ENCODE results near the gene ITFG1.
"Not testable (repeated sequence)": the region's sequence is repeated elsewhere in the genome, so short reads cannot be mapped to it uniquely, and the experiment has no call there.

Gene ITFG1

GRCh38 chr16:47141773-47142485, 318.9 kb downstream of the ITFG1 start:
- TF ChIP-seq MYC (IDR thresholded peaks at IDR 0.05; ENCODE audit: low read depth, low read length) (no peak), CTCF (IDR thresholded peaks at IDR 0.05; ENCODE audit: low read depth, low read length) (peak; percentile 97)
- TF ChIP-seq, protein P1, sequence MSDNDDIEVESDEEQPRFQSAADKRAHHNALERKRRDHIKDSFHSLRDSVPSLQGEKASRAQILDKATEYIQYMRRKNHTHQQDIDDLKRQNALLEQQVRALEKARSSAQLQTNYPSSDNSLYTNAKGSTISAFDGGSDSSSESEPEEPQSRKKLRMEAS (IDR thresholded peaks at IDR 0.05; ENCODE audit: low read depth, low read length), result peak; percentile 47; the same call in 1 of the 2 replicates
- peak; percentile 91 for DNase-seq (ENCODE audit: low read depth)
- H3K4me3 ChIP-seq (ENCODE audit: low read depth, low read length), result peak overlapping the region; percentile 66

DNA sequence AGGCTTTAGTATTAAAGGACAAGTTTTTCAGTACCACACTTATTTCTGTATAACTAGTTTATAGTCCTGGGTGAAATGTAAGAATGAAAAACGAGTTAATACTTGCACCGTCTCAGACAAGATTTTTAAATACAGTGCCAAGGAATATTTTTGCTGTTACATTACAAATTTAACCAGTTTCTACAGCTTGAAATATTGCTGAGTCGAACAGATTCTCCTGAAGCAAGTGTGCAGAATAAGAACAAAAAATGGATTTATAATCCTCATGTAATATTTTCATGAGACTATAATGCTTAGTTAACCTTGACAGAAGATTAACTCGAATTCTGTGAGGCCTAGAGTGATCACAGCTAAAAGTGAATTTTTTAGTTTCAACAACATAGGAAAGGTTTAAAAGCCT, 320.2 kb downstream of the ITFG1 start:
- TF ChIP-seq POLR2A (IDR thresholded peaks at IDR 0.05; ENCODE audit: extremely low read depth, insufficient read length) (no peak), MYC (IDR thresholded peaks at IDR 0.05; ENCODE audit: low read depth, low read length) (no peak), CTCF (IDR thresholded peaks at IDR 0.05; ENCODE audit: low read depth, low read length) (no peak)
- TF ChIP-seq, protein P1 (IDR thresholded peaks at IDR 0.05; ENCODE audit: low read depth, low read length), result no peak
- DNase-seq (ENCODE audit: low read depth), result no peak
- H3K4me3 ChIP-seq (ENCODE audit: low read depth, low read length), result no peak overlapping the region

GRCh38 chr16:47139561-47140185, 321.2 kb downstream of the ITFG1 start:
- H3K4me3 ChIP-seq (ENCODE audit: low read depth, low read length), result no peak overlapping the region
- no peak for DNase-seq (ENCODE audit: low read depth)
- no peak for TF ChIP-seq CTCF (IDR thresholded peaks at IDR 0.05; ENCODE audit: low read depth, low read length)
- no peak for TF ChIP-seq POLR2A (IDR thresholded peaks at IDR 0.05; ENCODE audit: extremely low read depth, insufficient read length)
- TF ChIP-seq, protein P1 (IDR thresholded peaks at IDR 0.05; ENCODE audit: low read depth, low read length), result no peak
- TF ChIP-seq MYC (IDR thresholded peaks at IDR 0.05; ENCODE audit: low read depth, low read length), result no peak

DNA sequence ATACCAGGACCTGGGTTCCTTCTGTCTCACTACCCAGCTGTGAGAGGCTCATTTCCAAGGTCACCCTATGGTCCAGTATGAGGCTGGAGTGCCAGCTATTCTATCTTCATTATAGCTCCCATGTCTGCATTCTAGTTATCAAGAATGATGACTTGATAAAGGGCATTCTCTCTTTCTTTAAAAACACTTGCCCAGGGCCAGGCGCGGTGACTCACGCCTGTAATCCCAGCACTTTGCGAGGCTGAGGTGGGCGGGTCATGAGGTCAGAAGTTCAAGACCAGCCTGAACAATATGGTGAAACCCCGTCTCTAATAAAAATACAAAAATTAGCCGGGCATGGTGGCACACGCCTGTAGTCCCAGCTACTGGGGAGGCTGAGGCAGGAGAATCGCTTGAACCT, 322.9 kb downstream of the ITFG1 start:
- DNase-seq (ENCODE audit: low read depth), result peak; percentile 34
- not testable (repeated sequence) for H3K4me3 ChIP-seq (ENCODE audit: low read depth, low read length)

GRCh38 chr16:47136099-47136842, 324.6 kb downstream of the ITFG1 start:
- DNase-seq (ENCODE audit: low read depth), result peak; percentile 61
- TF ChIP-seq MYC (IDR thresholded peaks at IDR 0.05; ENCODE audit: low read depth, low read length) (no peak), CTCF (IDR thresholded peaks at IDR 0.05; ENCODE audit: low read depth, low read length) (no peak), POLR2A (IDR thresholded peaks at IDR 0.05; ENCODE audit: extremely low read depth, insufficient read length) (no peak)
- TF ChIP-seq, protein P1 (IDR thresholded peaks at IDR 0.05; ENCODE audit: low read depth, low read length), result no peak
- H3K4me3 ChIP-seq (ENCODE audit: low read depth, low read length), result no peak overlapping the region

DNA sequence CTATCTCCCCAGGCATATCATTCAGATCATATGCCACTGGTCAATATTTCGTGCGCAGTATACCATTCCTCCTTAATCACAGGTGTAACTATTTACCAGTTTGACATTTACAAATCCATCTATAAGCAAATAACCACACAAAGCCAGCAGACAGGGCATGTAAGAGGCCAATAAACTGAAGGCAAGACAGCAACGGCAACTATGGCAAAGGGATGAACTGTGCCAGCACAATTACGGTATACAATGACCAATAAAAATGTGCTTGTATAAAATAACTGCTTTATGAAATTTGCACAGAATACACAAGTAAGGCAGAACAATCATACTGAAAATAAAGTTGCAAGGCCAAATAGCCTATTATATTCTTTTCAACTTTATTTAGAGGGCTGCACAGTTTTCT, 326.3 kb downstream of the ITFG1 start:
- TF ChIP-seq MYC (IDR thresholded peaks at IDR 0.05; ENCODE audit: low read depth, low read length) (no peak), POLR2A (IDR thresholded peaks at IDR 0.05; ENCODE audit: extremely low read depth, insufficient read length) (no peak), CTCF (IDR thresholded peaks at IDR 0.05; ENCODE audit: low read depth, low read length) (no peak)
- TF ChIP-seq, protein P1 (IDR thresholded peaks at IDR 0.05; ENCODE audit: low read depth, low read length), result no peak
- no peak overlapping the region for H3K4me3 ChIP-seq (ENCODE audit: low read depth, low read length)
- DNase-seq (ENCODE audit: low read depth), result no peak
